CD4-positive, alpha-beta T cell treated with Interleukin-17A for 4 hours (primary cell): ENCODE data around the gene CLIC4.

ENCODE experiments used
- DNase-seq: peaks from one replicate; pipeline ENCODE4 v3.0.0-alpha.2; 2020; ENCODE audit warnings: mixed read lengths

CLIC4 gene

GRCh38 chr1:24825174-24825573 lies 79.9 kb downstream of the CLIC4 start:
- no peak for DNase-seq

- DNase-seq: no peak
These were observed 81.3 kb downstream of the CLIC4 start for GRCh38 chr1:24826510-24826909.

GRCh38 chr1:24827379-24828135 lies 82.3 kb downstream of the CLIC4 start:
- no peak for DNase-seq

GRCh38 chr1:24828183-24828886 lies 83.1 kb downstream of the CLIC4 start:
- DNase-seq: no peak

- no peak for DNase-seq
These were observed 83.6 kb downstream of the CLIC4 start for GRCh38 chr1:24828887-24829192.

GRCh38 chr1:24830680-24831272 lies 85.5 kb downstream of the CLIC4 start:
- no peak for DNase-seq

- no peak for DNase-seq
These were observed 96.3 kb downstream of the CLIC4 start for GRCh38 chr1:24841593-24841992.

GRCh38 chr1:24846671-24847070 lies 101.4 kb downstream of the CLIC4 start:
- no peak for DNase-seq

- peak; percentile 93 for DNase-seq
These were observed 103.0 kb downstream of the CLIC4 start for GRCh38 chr1:24847995-24848881.

- peak; percentile 41 for DNase-seq
These were observed 104.5 kb downstream of the CLIC4 start for GRCh38 chr1:24849672-24850295.

GRCh38 chr1:24850328-24850920 lies 105.2 kb downstream of the CLIC4 start:
- no peak for DNase-seq

GRCh38 chr1:24853649-24854048 lies 108.4 kb downstream of the CLIC4 start:
- DNase-seq: no peak

- DNase-seq: no peak
These were observed 110.2 kb downstream of the CLIC4 start for GRCh38 chr1:24855474-24855873.

- no peak for DNase-seq
These were observed 111.7 kb downstream of the CLIC4 start for GRCh38 chr1:24856787-24857506.

- DNase-seq: no peak
These were observed 112.4 kb downstream of the CLIC4 start for GRCh38 chr1:24857507-24858133.

GRCh38 chr1:24858277-24858676 lies 113.0 kb downstream of the CLIC4 start:
- DNase-seq: no peak

GRCh38 chr1:24859063-24860010 lies 114.1 kb downstream of the CLIC4 start:
- no peak for DNase-seq

- DNase-seq: no peak
These were observed 115.6 kb downstream of the CLIC4 start for GRCh38 chr1:24860841-24861240.

GRCh38 chr1:24861821-24862727 lies 116.8 kb downstream of the CLIC4 start:
- DNase-seq: no peak
